CD8-positive, alpha-beta memory T cell (primary cell): ENCODE data around the gene TMEM151A. TPM values are rescaled to one million over a fixed set of nuclear protein-coding genes. Genes with fewer than 3 reads are reported as not detected.

ENCODE experiments used
- CTCF ChIA-PET: fragments of 350-600 bp; sonication (Branson Sonifier 250); formaldehyde crosslinking; loops from one replicate; lab custom pipeline; 2021; ENCODE audit warnings: antibody characterized with exemption; lab: Charles Lee
- POLR2A ChIA-PET: fragments of 350-600 bp; sonication (Branson Sonifier 250); formaldehyde crosslinking; loops from one replicate; lab custom pipeline; 2021; ENCODE audit warnings: antibody characterized with exemption; lab: Charles Lee
- DNase-seq, 5 donors: peaks; one replicate each; pipeline versions ENCODE4 v3.0.0 to v3.0.0-alpha.2; 2020 to 2022; ENCODE audit warnings: mixed read lengths in 1 of 5
- H3K27ac ChIP-seq: one replicate; pipeline ENCODE4 v1.7.0; 2013; ENCODE audit warnings: low read depth, mild to moderate bottlenecking, low read length, moderate library complexity
- H3K27me3 ChIP-seq: 2 replicates; pipeline ENCODE4 v1.7.0; 2013; ENCODE audit warnings: low read length, mild to moderate bottlenecking; ENCODE audit not compliant: insufficient read depth, poor library complexity, severe bottlenecking
- H3K36me3 ChIP-seq: 2 replicates; pipeline ENCODE4 v1.7.0; 2013; ENCODE audit warnings: mild to moderate bottlenecking, low read length, moderate library complexity; ENCODE audit not compliant: insufficient read depth
- H3K4me1 ChIP-seq: 2 replicates; pipeline ENCODE4 v1.7.0; 2013; ENCODE audit warnings: mild to moderate bottlenecking, low read length, moderate library complexity; ENCODE audit not compliant: insufficient read depth
- H3K4me3 ChIP-seq: 2 replicates; pipeline ENCODE4 v1.7.0; 2013; ENCODE audit warnings: mild to moderate bottlenecking, low read length
- H3K9me3 ChIP-seq: 2 replicates; pipeline ENCODE4 v1.7.0; 2013; ENCODE audit warnings: mild to moderate bottlenecking, low read length
- H3K27ac Mint-ChIP-seq, 8 donors: one replicate each; pipeline ENCODE4 v1.8.0; 2020 to 2021; ENCODE audit warnings: mixed read lengths in 8 of 8, mild to moderate bottlenecking in 6 of 8, inconsistent platforms in 3 of 8, moderate library complexity in 3 of 8
- H3K27me3 Mint-ChIP-seq, 2 donors: one replicate each; pipeline ENCODE4 v1.8.0; 2020 to 2021; ENCODE audit warnings: mixed read lengths in 2 of 2, mild to moderate bottlenecking in 1 of 2, moderate library complexity in 1 of 2
- H3K36me3 Mint-ChIP-seq, 3 donors: one replicate each; pipeline ENCODE4 v1.8.0; 2020 to 2021; ENCODE audit warnings: mixed read lengths in 3 of 3, inconsistent platforms in 1 of 3, mild to moderate bottlenecking in 1 of 3
- H3K4me1 Mint-ChIP-seq, 3 donors: one replicate each; pipeline ENCODE4 v1.8.0; 2020 to 2021; ENCODE audit warnings: mixed read lengths in 3 of 3, inconsistent platforms in 1 of 3, mild to moderate bottlenecking in 1 of 3
- H3K4me3 Mint-ChIP-seq, 7 donors: one replicate each; pipeline ENCODE4 v1.8.0; 2020 to 2021; ENCODE audit warnings: mixed read lengths in 7 of 7, mild to moderate bottlenecking in 6 of 7, moderate library complexity in 4 of 7, inconsistent platforms in 2 of 7
- H3K9me3 Mint-ChIP-seq, 5 donors: one replicate each; pipeline ENCODE4 v1.8.0; 2020 to 2022; ENCODE audit warnings: mixed read lengths in 5 of 5, mild to moderate bottlenecking in 3 of 5, moderate library complexity in 2 of 5, inconsistent platforms in 1 of 5
- polyA plus RNA-seq: library from polyadenylated mRNA; unstranded; fragments of 300-500 nt; fragmentation: Illumina TruSeq; gene quantifications from one replicate; pipeline ENCODE4 v1.2.3, GENCODE V29; 2021
- total RNA-seq, 2 experiments: library from RNA; stranded (reverse); gene quantifications; one replicate each; pipeline ENCODE4 v1.2.3, GENCODE V29; 2021

TMEM151A gene
- total and polyA plus RNA-seq, 3 experiments from 2014 or later, result not detected

- Mint-ChIP-seq H3K9me3 (no peaks in the 10 kb centered on the region), H3K27ac (no peak overlapping the region), H3K4me3 (no peak overlapping the region), H3K4me1 (peaks cover 49 to 62% (median 51%) of the 10 kb centered on the region in 3 donors), H3K27me3 (peaks cover 0 to 3% of the 10 kb centered on the region in 2 donors), H3K36me3 (peaks cover 4 to 76% (median 11%) of the 10 kb centered on the region in 3 donors)
- Histone ChIP-seq H3K4me3 (no peak overlapping the region), H3K9me3 (no peaks in the 10 kb centered on the region), H3K4me1 (peaks cover 41% of the 10 kb centered on the region), H3K27ac (no peak overlapping the region), H3K36me3 (peaks cover 31% of the 10 kb centered on the region), H3K27me3 (no peaks in the 10 kb centered on the region)
- DNase-seq, result peak in 1 of 5 donors; percentile 35
- CTCF ChIA-PET, result interaction anchor here (0.8 to 8.6 kb wide), 3 partner anchors 24 to 28 kb away, joined by 3 to 72 read pairs (median 3); partner anchors contain the start of gene CD248
- POLR2A ChIA-PET, result no interaction called here
These were observed 49.2 kb downstream of the TMEM151A start for GRCh38 chr11:66340596-66341501.

GRCh38 chr11:66341502-66342126 is 49.9 kb downstream of the TMEM151A start:
- Mint-ChIP-seq H3K9me3 (no peaks in the 10 kb centered on the region), H3K4me1 (peaks cover 45 to 64% (median 49%) of the 10 kb centered on the region in 3 donors), H3K36me3 (peaks cover 4 to 75% (median 11%) of the 10 kb centered on the region in 3 donors), H3K4me3 (peak overlapping the region in 3 of 7 donors; percentile 31 to 66 (median 51)), H3K27ac (peak overlapping the region in 2 of 8 donors; percentile 23 to 63), H3K27me3 (peaks cover 0 to 4% of the 10 kb centered on the region in 2 donors)
- DNase-seq, result peak in 1 of 5 donors; percentile 24
- H3K27me3 ChIP-seq, result no peaks in the 10 kb centered on the region
- ChIA-PET POLR2A (no interaction called here), CTCF (interaction anchor here (8.6 kb wide), 1 partner anchor 29 kb away, joined by 72 read pairs; no protein-coding TSS in a partner anchor)
- peaks cover 42% of the 10 kb centered on the region for H3K4me1 ChIP-seq
- H3K36me3 ChIP-seq, result peaks cover 31% of the 10 kb centered on the region
- H3K4me3 ChIP-seq, result no peak overlapping the region
- no peak overlapping the region for H3K27ac ChIP-seq
- no peaks in the 10 kb centered on the region for H3K9me3 ChIP-seq

- Histone ChIP-seq H3K36me3 (peaks cover 31% of the 10 kb centered on the region), H3K9me3 (no peaks in the 10 kb centered on the region), H3K4me3 (no peak overlapping the region), H3K27ac (no peak overlapping the region), H3K27me3 (no peaks in the 10 kb centered on the region), H3K4me1 (peaks cover 41% of the 10 kb centered on the region)
- Mint-ChIP-seq H3K36me3 (peaks cover 4 to 64% (median 11%) of the 10 kb centered on the region in 3 donors), H3K27ac (peak overlapping the region in 5 of 8 donors; percentile 59 to 99 (median 68)), H3K27me3 (peaks cover 0 to 9% of the 10 kb centered on the region in 2 donors), H3K4me1 (peaks cover 40 to 60% (median 48%) of the 10 kb centered on the region in 3 donors), H3K9me3 (peaks cover 0 to 4% (median 0%) of the 10 kb centered on the region in 5 donors), H3K4me3 (peak overlapping the region; percentile 96 to 100 (median 97))
- POLR2A ChIA-PET, result interaction anchor here (0.5 kb wide), 1 partner anchor 1011 kb away, joined by 3 read pairs; no protein-coding TSS in a partner anchor
- DNase-seq, result peak in 1 of 5 donors; percentile 30
- CTCF ChIA-PET, result interaction anchor here (0.9 to 8.6 kb wide), 3 partner anchors 31 to 46 kb away, joined by 3 to 72 read pairs (median 6); no protein-coding TSS in a partner anchor
These were observed 51.5 kb downstream of the TMEM151A start for GRCh38 chr11:66343176-66343575.

- CTCF ChIA-PET, result interaction anchor here (0.7 to 8.6 kb wide), 9 partner anchors 8 to 44 kb away, joined by 3 to 72 read pairs (median 6); partner anchors contain the start of genes RIN1 and SLC29A2
- no peaks in the 10 kb centered on the region for H3K27me3 ChIP-seq
- peaks cover 45% of the 10 kb centered on the region for H3K4me1 ChIP-seq
- no peaks in the 10 kb centered on the region for H3K9me3 ChIP-seq
- DNase-seq, result peak; percentile 92 to 98 (median 94)
- H3K4me1 Mint-ChIP-seq, result peaks cover 43 to 65% (median 50%) of the 10 kb centered on the region in 3 donors
- H3K27ac Mint-ChIP-seq, result peak within 1 kb of the TSS; percentile 96 to 99 (median 98)
- peaks cover 0 to 4% (median 0%) of the 10 kb centered on the region in 5 donors for H3K9me3 Mint-ChIP-seq
- peaks cover 22% of the 10 kb centered on the region for H3K36me3 ChIP-seq
- H3K4me3 ChIP-seq, result peak within 1 kb of the TSS; percentile 96
- POLR2A ChIA-PET, result interaction anchor here (0.6 to 1.8 kb wide), 6 partner anchors 18 to 498 kb away, joined by 3 to 8 read pairs (median 6); partner anchors contain the start of genes CD248, RBM4 and SLC29A2
- peak within 1 kb of the TSS; percentile 96 to 100 (median 97) for H3K4me3 Mint-ChIP-seq
- peak within 1 kb of the TSS; percentile 92 for H3K27ac ChIP-seq
- peaks cover 0 to 10% of the 10 kb centered on the region in 2 donors for H3K27me3 Mint-ChIP-seq
- H3K36me3 Mint-ChIP-seq, result peaks cover 4 to 49% (median 8%) of the 10 kb centered on the region in 3 donors
These were observed 53.0 kb downstream of the TMEM151A start, which contains the start of gene BRMS1 for GRCh38 chr11:66344550-66345315. Gene BRMS1 (minus strand): TSS chr11:66345104. CDS start chr11:66342234, 2,870 bp downstream.

- H3K9me3 ChIP-seq, result no peaks in the 10 kb centered on the region
- peak overlapping the region; percentile 96 to 99 (median 98) for H3K27ac Mint-ChIP-seq
- no peak for DNase-seq
- peaks cover 43 to 65% (median 50%) of the 10 kb centered on the region in 3 donors for H3K4me1 Mint-ChIP-seq
- peaks cover 0 to 4% (median 0%) of the 10 kb centered on the region in 5 donors for H3K9me3 Mint-ChIP-seq
- H3K36me3 Mint-ChIP-seq, result peaks cover 4 to 43% (median 8%) of the 10 kb centered on the region in 3 donors
- H3K4me1 ChIP-seq, result peaks cover 45% of the 10 kb centered on the region
- H3K27me3 ChIP-seq, result no peaks in the 10 kb centered on the region
- H3K27ac ChIP-seq, result peak overlapping the region; percentile 92
- CTCF ChIA-PET, result interaction anchor here (1.0 to 8.6 kb wide), 7 partner anchors 9 to 41 kb away, joined by 3 to 72 read pairs (median 8); partner anchors contain the start of genes RIN1 and SLC29A2
- POLR2A ChIA-PET, result interaction anchor here (0.6 to 1.8 kb wide), 5 partner anchors 18 to 497 kb away, joined by 3 to 8 read pairs (median 6); partner anchors contain the start of genes CD248, RBM4 and SLC29A2
- H3K27me3 Mint-ChIP-seq, result peaks cover 0 to 10% of the 10 kb centered on the region in 2 donors
- peak overlapping the region; percentile 96 to 100 (median 97) for H3K4me3 Mint-ChIP-seq
- H3K36me3 ChIP-seq, result peaks cover 16% of the 10 kb centered on the region
- H3K4me3 ChIP-seq, result peak overlapping the region; percentile 96
These were observed 53.6 kb downstream of the TMEM151A start for GRCh38 chr11:66345316-66345649.
